ENCODE data around the gene RPRD1A. TPM values are rescaled to one million over a fixed set of nuclear protein-coding genes. Genes with fewer than 3 reads are reported as not detected.

RPRD1A gene
- total RNA-seq, 1 experiment from 2014 or later, result 80.7 TPM

- H3K9me2 ChIP-seq (ENCODE audit: insufficient read depth), result no peaks in the 10 kb centered on the region
- H3K4me2 ChIP-seq (ENCODE audit: low read length), result no peak overlapping the region
- no peak overlapping the region for H3K27ac ChIP-seq (ENCODE audit: low read depth, low read length)
- no peak overlapping the region for H3K9ac ChIP-seq (ENCODE audit: low read length)
- H3K9me3 ChIP-seq (ENCODE audit: control insufficient read depth in 1 of 2, insufficient read depth in 1 of 2, low read depth in 1 of 2, low read length in 2 of 2), result no peaks in the 10 kb centered on the region
- BruUV-seq (replicated peaks), result no TSS peak
- H3K36me3 ChIP-seq (ENCODE audit: control insufficient read depth in 1 of 2, insufficient read depth in 2 of 2, low read length in 2 of 2), result no peaks in the 10 kb centered on the region; a peak in 1 of 4 replicates
- intact Hi-C loops (cut with micrococcal nuclease), result loop anchor here (2.0 to 10.0 kb wide), 2 partner anchors 81 to 399 kb away; no protein-coding TSS in a partner anchor
- H3K4me1 ChIP-seq (ENCODE audit: control insufficient read depth in 1 of 2, insufficient read depth in 2 of 2, low read length in 2 of 2), result no peaks in the 10 kb centered on the region
- no peaks in the 10 kb centered on the region for H4K20me1 ChIP-seq (ENCODE audit: insufficient read depth)
- ATAC-seq, result no peak
- H2AFZ ChIP-seq (ENCODE audit: low read depth, low read length, poor library complexity, severe bottlenecking), result no peak overlapping the region
- TF ChIP-seq MAX (IDR thresholded peaks at IDR 0.05) (no peak), POLR2A (IDR thresholded peaks at IDR 0.05; ENCODE audit: borderline replicate concordance, extremely low read depth, insufficient read depth, insufficient read length) (no peak), SIN3A (IDR thresholded peaks at IDR 0.05; ENCODE audit: low read depth) (no peak), JUND (IDR thresholded peaks at IDR 0.05) (no peak), REST (IDR thresholded peaks at IDR 0.05; ENCODE audit: low read depth) (no peak), ZFX (IDR thresholded peaks at IDR 0.05) (no peak), SP1 (IDR thresholded peaks at IDR 0.05; ENCODE audit: low read depth) (no peak), FOSL1 (IDR thresholded peaks at IDR 0.05; ENCODE audit: low read depth) (no peak), EZH2phosphoT487 (IDR thresholded peaks at IDR 0.05; ENCODE audit: borderline replicate concordance) (no peak), TCF7L2 (IDR thresholded peaks at IDR 0.05; ENCODE audit: borderline replicate concordance, extremely low read depth, insufficient read depth, insufficient read length) (no peak), ZBTB33 (IDR thresholded peaks at IDR 0.05; ENCODE audit: extremely low read depth, insufficient replicate concordance, low read length) (no peak), EZH2 (IDR thresholded peaks at IDR 0.05) (no peak), CTCF (IDR thresholded peaks at IDR 0.05 in 2 of 3, conservative IDR thresholded peaks at IDR 0.05 in 1 of 3; ENCODE audit: borderline replicate concordance in 1 of 3, insufficient read depth in 1 of 3, low read depth in 2 of 3, low read length in 2 of 3) (no peak), ZNF274 (IDR thresholded peaks at IDR 0.05; ENCODE audit: low read depth, low read length) (no peak), POLR2AphosphoS5 (IDR thresholded peaks at IDR 0.05; ENCODE audit: low read depth, low read length) (no peak), RAD21 (IDR thresholded peaks at IDR 0.05; ENCODE audit: low read depth) (no peak)
- no peak for DNase-seq (ENCODE audit: low read depth, low spot score)
- no peaks in the 10 kb centered on the region for H3K27me3 ChIP-seq (ENCODE audit: insufficient read depth, low read length)
- POLR2A ChIA-PET, result no interaction called here
- H3K4me3 ChIP-seq (replicated peaks in 1 of 2; ENCODE audit: low read depth in 1 of 2, low read length in 2 of 2), result no peak overlapping the region
- H3K79me2 ChIP-seq (ENCODE audit: insufficient read depth, low read length), result no peaks in the 10 kb centered on the region
- CTCF ChIA-PET, result no interaction called here
- RAD21 ChIA-PET (ENCODE audit: low non-redundant PET in 1 of 2, low total read pairs in 2 of 2, uncharacterized antibody in 2 of 2, unreplicated experiment in 2 of 2), result no interaction called here
These were observed 51.7 kb downstream of the RPRD1A start for GRCh38 chr18:36015629-36016028.

Measured in HCT116 (cell line).